HG03103 (cell line): ENCODE results near the gene TBC1D2B.
"Not testable (repeated sequence)": the region's sequence is repeated elsewhere in the genome, so short reads cannot be mapped to it uniquely, and the experiment has no call there.

Experiments used
- ATAC-seq: cut with Tn5 transposase; IDR thresholded peaks from one replicate; pipeline ENCODE4 v1.9.1; 2021; ENCODE audit warnings: low read depth; ENCODE audit not compliant: unreplicated experiment

TBC1D2B gene

GRCh38 chr15:77993374-77993911 lies 84.1 kb downstream of the TBC1D2B start:
- ATAC-seq: no peak

DNA sequence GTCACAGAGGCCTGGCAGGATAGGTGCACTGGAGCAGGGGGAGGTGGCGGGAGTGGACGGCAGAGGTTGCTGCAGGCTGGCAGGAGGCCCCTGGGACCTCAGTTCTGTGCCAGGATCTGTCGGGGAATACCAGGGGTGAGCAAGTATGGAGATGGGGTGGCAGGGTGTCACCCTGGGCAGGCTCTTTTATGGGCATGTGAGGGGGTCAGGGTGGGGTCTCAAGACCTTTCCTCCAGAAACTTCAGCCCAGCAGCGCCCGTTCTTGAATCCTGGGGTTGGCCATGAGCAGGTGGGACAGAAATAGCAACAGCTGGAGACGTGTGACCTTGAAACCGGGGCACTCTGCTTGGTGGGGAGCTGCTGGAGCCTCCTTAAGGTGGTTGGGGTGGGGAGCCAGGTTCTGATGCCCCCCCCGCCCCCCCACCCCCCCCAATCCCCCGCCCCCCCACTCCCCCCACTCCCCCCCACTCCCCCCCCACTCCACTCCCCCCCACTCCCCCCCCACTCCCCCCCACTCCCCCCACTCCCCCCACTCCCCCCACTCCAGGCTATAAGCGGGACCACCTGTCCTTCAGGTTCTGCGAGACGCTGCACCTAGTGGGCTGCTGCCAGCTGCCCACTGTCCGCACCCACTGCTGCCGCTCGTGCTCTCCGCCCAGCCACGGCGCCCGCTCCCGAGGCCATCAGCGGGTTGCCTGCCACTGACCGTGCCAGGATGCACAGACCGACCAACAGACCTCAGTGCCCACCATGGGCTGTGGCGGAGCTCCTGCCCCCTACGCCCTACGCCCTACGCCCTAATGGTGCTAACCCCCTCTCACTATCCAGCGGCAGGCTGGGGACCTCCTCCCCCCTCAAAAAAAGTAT lies 84.9 kb downstream of the TBC1D2B start:
- ATAC-seq: no peak

DNA sequence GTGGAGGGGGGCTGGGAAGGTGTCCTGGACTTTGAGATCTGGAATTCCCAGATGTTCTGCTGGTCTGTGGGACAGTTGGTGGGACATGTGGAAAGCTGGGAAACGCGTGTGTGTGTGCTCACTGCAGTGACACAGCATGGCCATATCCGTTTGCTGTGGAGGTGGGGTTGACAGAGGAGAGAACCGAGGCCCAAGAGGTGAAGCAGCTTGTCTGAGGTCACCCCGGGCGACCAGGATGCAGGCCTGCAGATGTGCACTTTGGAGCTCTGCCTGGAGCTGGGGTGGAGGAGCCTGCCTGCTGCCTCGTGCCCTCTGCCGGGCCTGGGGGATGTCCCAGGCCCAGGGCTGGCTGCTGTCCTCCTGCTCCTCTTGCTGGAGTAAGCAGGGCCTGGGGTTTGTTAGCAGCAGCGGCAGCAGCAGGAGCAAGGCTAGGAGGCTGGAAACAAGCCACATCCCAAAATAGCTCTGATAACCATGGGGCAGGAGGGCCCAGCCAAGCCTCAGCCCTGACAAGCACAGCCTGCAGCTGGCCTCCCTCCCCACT lies 85.8 kb downstream of the TBC1D2B start:
- not testable (repeated sequence) for ATAC-seq

- no peak for ATAC-seq
These were observed 86.5 kb downstream of the TBC1D2B start for GRCh38 chr15:77991029-77991406.

GRCh38 chr15:77989296-77990143 lies 88.0 kb downstream of the TBC1D2B start:
- no peak for ATAC-seq

- ATAC-seq: no peak
These were observed 88.9 kb downstream of the TBC1D2B start for GRCh38 chr15:77988347-77989295.

DNA sequence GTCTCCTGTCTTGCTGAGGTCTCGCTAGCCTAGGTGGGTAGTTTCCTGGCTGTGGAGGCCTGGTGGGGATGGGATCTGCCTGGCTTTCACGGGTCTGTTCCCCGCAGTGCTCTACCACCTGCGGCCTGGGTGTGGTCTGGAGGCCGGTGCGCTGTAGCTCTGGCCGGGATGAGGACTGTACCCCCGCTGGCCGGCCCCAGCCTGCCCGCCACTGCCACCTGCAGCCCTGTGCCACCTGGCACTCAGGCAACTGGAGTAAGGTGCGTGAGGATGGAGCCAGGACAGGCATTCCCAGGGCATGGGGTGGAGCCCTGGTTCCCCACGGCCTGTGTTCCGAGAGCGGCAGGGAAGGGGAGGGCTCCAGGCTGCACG lies 89.8 kb downstream of the TBC1D2B start:
- not testable (repeated sequence) for ATAC-seq

GRCh38 chr15:77986891-77987764 lies 90.4 kb downstream of the TBC1D2B start:
- ATAC-seq: no peak

DNA sequence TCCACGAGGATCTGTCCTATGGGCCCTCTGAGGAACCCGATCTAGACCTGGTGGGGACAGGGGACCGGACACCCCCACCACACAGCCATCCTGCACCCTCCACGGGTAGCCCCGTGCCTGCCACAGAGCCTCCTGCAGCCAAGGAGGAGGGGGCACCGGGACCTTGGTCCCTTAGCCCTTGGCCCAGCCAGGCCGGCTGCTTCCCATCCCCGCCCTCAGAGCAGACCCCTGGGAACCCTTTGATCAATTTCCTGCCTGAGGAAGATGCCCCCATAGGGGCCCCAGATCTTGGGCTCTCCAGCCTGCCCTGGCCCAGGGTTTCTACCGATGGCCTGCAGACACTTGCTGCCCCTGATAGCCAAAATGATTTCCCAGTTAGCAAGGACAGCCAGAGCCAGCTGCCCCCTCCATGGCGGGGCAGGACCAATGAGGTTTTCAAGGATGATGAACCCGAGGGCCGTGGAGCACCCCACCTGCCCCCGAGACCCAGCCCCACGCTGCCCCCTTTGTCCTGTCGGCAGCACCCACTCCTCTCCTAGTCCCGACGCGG lies 91.5 kb downstream of the TBC1D2B start:
- ATAC-seq: no peak

DNA sequence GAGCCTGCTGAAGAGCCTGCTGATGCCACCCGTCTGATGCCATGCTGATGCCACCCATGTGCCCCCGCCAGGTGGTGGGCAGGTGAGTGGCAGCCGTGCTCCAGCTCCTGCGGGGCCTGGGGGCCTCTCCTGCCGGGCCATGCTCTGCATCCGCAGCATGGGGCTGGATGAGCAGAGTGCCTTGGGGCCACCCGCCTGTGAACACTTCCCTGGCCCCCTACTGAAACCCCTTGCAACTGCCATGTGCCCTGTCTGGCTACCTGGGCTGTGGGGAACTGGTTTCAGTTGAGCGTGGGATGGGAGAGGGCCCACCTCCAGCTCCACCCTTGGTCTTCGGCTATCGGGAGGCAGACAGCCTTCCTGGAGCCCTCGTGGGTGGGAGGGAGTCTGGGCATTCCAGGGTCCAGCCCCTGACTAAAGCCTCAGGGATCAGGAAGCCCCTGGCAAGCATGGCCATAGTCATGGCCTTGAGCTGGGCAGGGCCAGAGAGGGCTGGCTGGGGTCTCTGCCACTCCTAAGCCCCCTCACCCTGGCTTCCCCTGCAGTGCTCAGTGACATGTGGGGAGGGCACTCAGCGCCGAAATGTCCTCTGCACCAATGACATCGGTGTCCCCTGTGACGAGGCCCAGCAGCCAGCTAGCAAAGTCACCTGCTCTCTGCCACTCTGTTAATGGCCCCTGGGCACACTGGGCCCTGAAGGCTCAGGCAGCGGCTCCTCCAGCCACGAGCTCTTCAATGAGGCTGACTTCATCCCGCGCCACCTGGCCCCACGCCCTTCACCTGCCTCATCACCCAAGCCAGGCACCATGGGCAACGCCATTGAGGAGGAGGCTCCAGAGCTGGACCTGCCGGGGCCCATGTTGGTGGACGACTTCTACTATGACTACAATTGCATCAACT lies 92.2 kb downstream of the TBC1D2B start:
- no peak for ATAC-seq

GRCh38 chr15:77984446-77984861 lies 93.1 kb downstream of the TBC1D2B start:
- no peak for ATAC-seq

GRCh38 chr15:77983708-77984445 lies 93.6 kb downstream of the TBC1D2B start:
- no peak for ATAC-seq

- ATAC-seq: no peak
These were observed 94.3 kb downstream of the TBC1D2B start for GRCh38 chr15:77983091-77983707.

DNA sequence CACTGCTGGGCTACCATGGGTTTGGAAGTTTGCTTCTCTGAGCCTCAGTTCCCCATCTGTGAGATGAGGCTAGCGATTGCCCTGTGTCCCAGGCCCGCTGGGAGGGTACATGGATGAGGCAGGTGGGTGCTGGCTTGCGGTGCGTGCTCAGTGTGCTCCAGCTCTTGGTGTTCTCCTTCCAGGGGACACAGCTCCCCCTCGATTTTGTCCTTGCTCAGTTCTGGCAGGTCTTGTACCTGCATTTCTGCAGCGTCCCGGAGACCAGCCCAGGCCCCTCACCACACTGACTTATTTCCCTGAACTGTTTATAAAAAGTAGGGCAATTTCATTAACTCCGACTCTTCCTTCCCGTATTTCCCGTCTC lies 95.4 kb downstream of the TBC1D2B start:
- no peak for ATAC-seq

- ATAC-seq: no peak
These were observed 96.0 kb downstream of the TBC1D2B start for GRCh38 chr15:77981281-77982126.

GRCh38 chr15:77980674-77981073 lies 96.8 kb downstream of the TBC1D2B start:
- ATAC-seq: not testable (repeated sequence)
